ENCODE measurements around the gene RNF214. TPM values are rescaled to one million over a fixed set of nuclear protein-coding genes. Genes with fewer than 3 reads are reported as not detected.

The RNF214 gene
- polyA plus RNA-seq, 3 donors = 6.4 to 13.8 (median 7.8) TPM

DNA sequence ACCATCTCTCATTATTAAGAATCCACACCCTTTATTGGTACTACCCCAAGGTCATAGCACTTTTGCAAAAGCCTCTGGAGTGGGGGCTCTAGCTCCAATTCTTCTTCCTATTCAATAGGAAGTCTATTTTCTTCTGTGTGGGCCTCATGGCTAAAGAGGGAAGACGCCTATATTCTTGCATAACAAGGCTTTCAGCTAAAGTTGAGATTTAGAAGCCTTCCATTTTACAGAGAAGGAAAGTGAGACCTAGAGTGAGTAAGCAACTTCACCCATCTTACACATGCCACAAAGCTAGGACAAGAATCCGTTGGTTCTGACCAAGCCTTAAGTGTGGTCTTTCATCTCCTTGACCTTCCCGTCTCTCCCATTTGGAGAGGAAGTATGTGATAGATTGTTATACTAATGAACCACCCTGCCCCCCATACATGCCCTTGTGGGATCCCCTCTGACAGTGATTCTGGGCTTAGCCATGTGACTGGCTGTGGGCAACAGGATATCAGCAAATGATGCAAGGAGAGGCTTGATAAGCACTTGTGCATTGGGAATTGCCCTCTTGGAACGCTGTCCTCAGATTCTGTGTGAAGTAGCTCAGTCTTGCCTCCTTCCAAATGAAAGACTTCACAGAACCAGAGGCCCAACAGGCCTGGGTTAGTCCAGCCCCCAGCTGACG is 71.3 kb downstream of the RNF214 start:
- Histone ChIP-seq H3K9ac (ENCODE audit: insufficient read depth, low read length, poor library complexity, severe bottlenecking) (no peak overlapping the region), H3K9me3 (replicated peaks in 1 of 2; ENCODE audit: control insufficient read depth in 1 of 2, insufficient read depth in 1 of 2, low read length in 2 of 2) (no peaks in the 10 kb centered on the region), H2AFZ (ENCODE audit: insufficient read depth, low read depth, low read length, poor library complexity, severe bottlenecking) (no peak overlapping the region), H3K4me1 (ENCODE audit: control insufficient read depth in 1 of 2, insufficient read depth in 2 of 2, low read length in 2 of 2) (peaks cover 5 to 6% of the 10 kb centered on the region in 2 donors), H3K36me3 (replicated peaks in 1 of 2; ENCODE audit: control insufficient read depth in 1 of 2, insufficient read depth in 2 of 2, low read length in 2 of 2) (no peaks in the 10 kb centered on the region), H3K79me2 (ENCODE audit: insufficient read depth, low read length) (no peaks in the 10 kb centered on the region), H3K4me2 (replicated peaks; ENCODE audit: extremely low read depth, low read length, poor library complexity, severe bottlenecking) (no peak overlapping the region), H3K27ac (ENCODE audit: low read depth in 1 of 2, low read length in 2 of 2) (no peak overlapping the region), H3K27me3 (ENCODE audit: control insufficient read depth in 2 of 2, insufficient read depth in 2 of 2, low read length in 2 of 2) (no peaks in the 10 kb centered on the region), H3K4me3 (replicated peaks in 1 of 3; ENCODE audit: low read depth in 2 of 3, low read length in 3 of 3) (no peak overlapping the region), H4K20me1 (ENCODE audit: insufficient read depth, low read length) (no peaks in the 10 kb centered on the region)
- no peak for DNase-seq
- peaks cover 0 to 4% (median 0%) of the 10 kb centered on the region in 3 donors for H3K27me3 Mint-ChIP-seq (ENCODE audit: low read depth in 3 of 3)
- WGBS (ENCODE audit: insufficient coverage) = 100% methylated on average over 1 of the region's 5 CpGs
- H3K27ac Mint-ChIP-seq = peak overlapping the region in 2 of 7 donors; percentile 51 to 60
- no peak overlapping the region for H3K4me3 Mint-ChIP-seq
- H3K4me1 Mint-ChIP-seq = peaks cover 13% of the 10 kb centered on the region
- no peak for TF ChIP-seq CTCF (IDR thresholded peaks at IDR 0.05)
- intact Hi-C loops (cut with micrococcal nuclease) = no loop called here
- no peaks in the 10 kb centered on the region for H3K9me3 Mint-ChIP-seq
- H3K36me3 Mint-ChIP-seq = peaks cover 0 to 3% of the 10 kb centered on the region in 2 donors

DNA sequence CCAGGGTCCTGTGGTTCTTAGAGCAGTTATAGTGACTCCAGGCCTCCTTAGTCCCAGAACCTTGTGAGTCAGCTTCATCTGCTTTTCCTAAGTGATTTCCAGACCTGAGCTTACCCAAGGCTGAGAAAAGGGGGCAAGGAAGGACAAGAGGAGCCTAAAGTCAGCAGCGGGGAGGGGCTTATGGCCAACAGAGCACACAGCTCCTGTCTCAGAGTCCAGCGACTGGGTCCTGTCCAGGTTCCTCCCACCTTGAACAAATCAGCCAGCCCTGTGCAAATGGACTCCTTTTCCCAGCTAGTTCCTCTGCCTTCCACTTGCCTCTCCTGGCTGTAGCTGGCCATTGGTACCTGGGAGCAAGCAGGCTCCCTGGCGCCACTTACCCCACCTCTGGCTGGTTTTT is 72.7 kb downstream of the RNF214 start:
- peaks cover 5 to 6% of the 10 kb centered on the region in 2 donors for H3K4me1 ChIP-seq (ENCODE audit: control insufficient read depth in 1 of 2, insufficient read depth in 2 of 2, low read length in 2 of 2)
- no peaks in the 10 kb centered on the region for H3K27me3 ChIP-seq (ENCODE audit: control insufficient read depth in 2 of 2, insufficient read depth in 2 of 2, low read length in 2 of 2)
- H3K27me3 Mint-ChIP-seq (ENCODE audit: low read depth in 3 of 3) = peaks cover 0 to 1% (median 0%) of the 10 kb centered on the region in 3 donors
- no peak overlapping the region for H3K4me3 Mint-ChIP-seq
- H3K9ac ChIP-seq (ENCODE audit: insufficient read depth, low read length, poor library complexity, severe bottlenecking) = no peak overlapping the region
- intact Hi-C loops (cut with micrococcal nuclease) = no loop called here
- no peak overlapping the region for H3K27ac Mint-ChIP-seq
- no peaks in the 10 kb centered on the region for H3K79me2 ChIP-seq (ENCODE audit: insufficient read depth, low read length)
- no peak overlapping the region for H3K27ac ChIP-seq (ENCODE audit: low read depth in 1 of 2, low read length in 2 of 2)
- no peak for TF ChIP-seq CTCF (IDR thresholded peaks at IDR 0.05)
- no peaks in the 10 kb centered on the region for H3K9me3 Mint-ChIP-seq
- WGBS (ENCODE audit: insufficient coverage) = 100% methylated on average over 2 of the region's 3 CpGs
- H2AFZ ChIP-seq (ENCODE audit: insufficient read depth, low read depth, low read length, poor library complexity, severe bottlenecking) = no peak overlapping the region
- H3K36me3 ChIP-seq (replicated peaks in 1 of 2; ENCODE audit: control insufficient read depth in 1 of 2, insufficient read depth in 2 of 2, low read length in 2 of 2) = no peaks in the 10 kb centered on the region
- H3K36me3 Mint-ChIP-seq = peaks cover 0 to 3% of the 10 kb centered on the region in 2 donors
- H3K4me1 Mint-ChIP-seq = peaks cover 11% of the 10 kb centered on the region
- H3K4me3 ChIP-seq (replicated peaks in 1 of 3; ENCODE audit: low read depth in 2 of 3, low read length in 3 of 3) = no peak overlapping the region
- H3K4me2 ChIP-seq (replicated peaks; ENCODE audit: extremely low read depth, low read length, poor library complexity, severe bottlenecking) = no peak overlapping the region
- no peak for DNase-seq
- H4K20me1 ChIP-seq (ENCODE audit: insufficient read depth, low read length) = no peaks in the 10 kb centered on the region
- no peaks in the 10 kb centered on the region for H3K9me3 ChIP-seq (replicated peaks in 1 of 2; ENCODE audit: control insufficient read depth in 1 of 2, insufficient read depth in 1 of 2, low read length in 2 of 2)
